K562 (cell line): Measurements from ENCODE around the gene B3GAT2. TPM values are rescaled to one million over a fixed set of nuclear protein-coding genes. Genes with fewer than 3 reads are reported as not detected.

ENCODE experiments used
- BCL6 ChIP-seq: fragments of 250-450 bp; sonication (Bioruptor Pico); IDR thresholded peaks from 2 replicates; pipeline ENCODE4 v1.4.0; 2020
- CHCHD3 ChIP-seq: fragments of 250-450 bp; sonication (Bioruptor Pico); IDR thresholded peaks from 2 replicates; pipeline ENCODE4 v2.1.2; 2022; ENCODE audit warnings: mild to moderate bottlenecking
- CREBBP ChIP-seq: IDR thresholded peaks from one replicate; pipeline ENCODE4 v1.6.1; 2012; ENCODE audit warnings: low read depth, mild to moderate bottlenecking, control low read depth, inconsistent platforms, low read length
- ESRRB ChIP-seq: fragments of 250-450 bp; sonication (Bioruptor Pico); IDR thresholded peaks from 2 replicates; pipeline ENCODE4 v1.5.0; 2020; ENCODE audit warnings: mild to moderate bottlenecking, moderate library complexity, borderline replicate concordance
- GTF2B ChIP-seq: IDR thresholded peaks from 2 replicates; pipeline ENCODE4 v1.6.1; 2011; ENCODE audit not compliant: insufficient read length; ENCODE audit errors: extremely low read depth
- HSF4 ChIP-seq: fragments of 250-450 bp; sonication (Bioruptor Pico); IDR thresholded peaks from 2 replicates; pipeline ENCODE4 v2.1.2; 2022; ENCODE audit warnings: mild to moderate bottlenecking, moderate library complexity, borderline replicate concordance
- NUFIP1 ChIP-seq: fragments of 450-650 bp; IDR thresholded peaks from 2 replicates; pipeline ENCODE4 v1.6.1; 2018; ENCODE audit not compliant: partially characterized antibody
- TARDBP ChIP-seq: fragments of 450-650 bp; IDR thresholded peaks from 2 replicates; pipeline ENCODE4 v1.6.1; 2016
- TCF7L2 ChIP-seq: fragments of 150-350 bp; IDR thresholded peaks from 2 replicates; pipeline ENCODE4 v1.6.1; 2016; ENCODE audit warnings: low read depth, mild to moderate bottlenecking, low read length, moderate library complexity
- THRAP3 ChIP-seq: fragments of 450-650 bp; IDR thresholded peaks from 2 replicates; pipeline ENCODE4 v1.6.1; 2016; ENCODE audit warnings: mild to moderate bottlenecking, inconsistent platforms, borderline replicate concordance
- ZNF57 ChIP-seq: fragments of 450-650 bp; formaldehyde crosslinking; IDR thresholded peaks from 2 replicates; pipeline ENCODE4 v1.4.0; 2020; ENCODE audit warnings: mild to moderate bottlenecking, moderate library complexity
- ZNF778 ChIP-seq: fragments of 450-650 bp; formaldehyde crosslinking; IDR thresholded peaks from 2 replicates; pipeline ENCODE4 v1.4.0; 2020; ENCODE audit warnings: mild to moderate bottlenecking, moderate library complexity
- polyA plus RNA-seq, 8 experiments: library from polyadenylated mRNA; depleted of rRNA in 4 of 8; stranded (reverse) in 5 of 8; unstranded in 3 of 8; fragments of >200 nt; fragmentation: Nextera tagmentation in 2 of 8; fragmentation: Illumina TruSeq in 1 of 8; extraction: Ambion mirVana in 2 of 8; extraction: Trizol in 1 of 8; gene quantifications; 2 replicates each; pipeline versions ENCODE4 v1.2.1 to v1.2.3, GENCODE V29; 2011 to 2014; ENCODE audit warnings: inconsistent platforms in 1 of 8, missing spikeins in 1 of 8
- total RNA-seq, 7 experiments: library from RNA; depleted of rRNA in 6 of 7; stranded (reverse); fragments of >200 nt in 6 of 7; fragmentation: Illumina TruSeq in 2 of 7; extraction: Trizol in 2 of 7; gene quantifications; 2 replicates each; pipeline versions ENCODE4 v1.2.1 to v1.2.3, GENCODE V29; 2011 to 2021; ENCODE audit warnings: low replicate concordance in 1 of 7
- TF ChIP-seq, protein P1 (sequence below): fragments of 200-600 bp; sonication (generic); IDR thresholded peaks from one replicate; pipeline ENCODE4 v1.6.1; 2012; ENCODE audit warnings: mild to moderate bottlenecking, low read depth, low read length, inconsistent platforms
- TF ChIP-seq, protein P2 (sequence below): sonication (generic); formaldehyde crosslinking; IDR thresholded peaks from 2 replicates; pipeline ENCODE4 v1.8.1; 2023; ENCODE audit warnings: mild to moderate bottlenecking, missing genetic modification reagents
- TF ChIP-seq, protein P3 (sequence below): fragments of 450-650 bp; formaldehyde crosslinking; IDR thresholded peaks from 2 replicates; pipeline ENCODE4 v1.4.0; 2020; ENCODE audit warnings: mild to moderate bottlenecking, moderate library complexity

B3GAT2 gene
- total and polyA plus RNA-seq, 9 of the 15 experiments (the other 6 are each of a cell fraction or from before 2014, with no cell fraction given): 0.01 to 0.43 (median 0.04) TPM; not detected in 4

DNA sequence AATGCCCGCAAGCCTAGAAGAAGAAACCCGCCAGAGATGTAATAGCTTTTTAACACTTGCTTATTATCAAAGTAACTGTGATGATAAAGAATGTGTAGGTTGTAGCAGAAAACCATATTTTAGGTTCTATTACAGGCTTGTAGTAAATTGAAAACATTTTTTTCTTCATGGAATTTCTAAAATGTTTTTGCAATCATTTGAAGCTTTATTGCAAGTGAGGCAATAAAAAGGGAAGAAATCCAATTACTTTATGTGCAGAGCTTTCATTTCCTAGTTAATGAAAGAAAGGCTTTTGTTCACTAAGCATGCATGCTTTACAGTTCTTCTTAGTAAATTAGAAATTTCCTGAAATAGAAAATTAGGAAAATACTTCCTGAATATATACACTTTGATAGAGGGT is 135.1 kb downstream of the B3GAT2 start (continued):
- TF ChIP-seq, protein P1, sequence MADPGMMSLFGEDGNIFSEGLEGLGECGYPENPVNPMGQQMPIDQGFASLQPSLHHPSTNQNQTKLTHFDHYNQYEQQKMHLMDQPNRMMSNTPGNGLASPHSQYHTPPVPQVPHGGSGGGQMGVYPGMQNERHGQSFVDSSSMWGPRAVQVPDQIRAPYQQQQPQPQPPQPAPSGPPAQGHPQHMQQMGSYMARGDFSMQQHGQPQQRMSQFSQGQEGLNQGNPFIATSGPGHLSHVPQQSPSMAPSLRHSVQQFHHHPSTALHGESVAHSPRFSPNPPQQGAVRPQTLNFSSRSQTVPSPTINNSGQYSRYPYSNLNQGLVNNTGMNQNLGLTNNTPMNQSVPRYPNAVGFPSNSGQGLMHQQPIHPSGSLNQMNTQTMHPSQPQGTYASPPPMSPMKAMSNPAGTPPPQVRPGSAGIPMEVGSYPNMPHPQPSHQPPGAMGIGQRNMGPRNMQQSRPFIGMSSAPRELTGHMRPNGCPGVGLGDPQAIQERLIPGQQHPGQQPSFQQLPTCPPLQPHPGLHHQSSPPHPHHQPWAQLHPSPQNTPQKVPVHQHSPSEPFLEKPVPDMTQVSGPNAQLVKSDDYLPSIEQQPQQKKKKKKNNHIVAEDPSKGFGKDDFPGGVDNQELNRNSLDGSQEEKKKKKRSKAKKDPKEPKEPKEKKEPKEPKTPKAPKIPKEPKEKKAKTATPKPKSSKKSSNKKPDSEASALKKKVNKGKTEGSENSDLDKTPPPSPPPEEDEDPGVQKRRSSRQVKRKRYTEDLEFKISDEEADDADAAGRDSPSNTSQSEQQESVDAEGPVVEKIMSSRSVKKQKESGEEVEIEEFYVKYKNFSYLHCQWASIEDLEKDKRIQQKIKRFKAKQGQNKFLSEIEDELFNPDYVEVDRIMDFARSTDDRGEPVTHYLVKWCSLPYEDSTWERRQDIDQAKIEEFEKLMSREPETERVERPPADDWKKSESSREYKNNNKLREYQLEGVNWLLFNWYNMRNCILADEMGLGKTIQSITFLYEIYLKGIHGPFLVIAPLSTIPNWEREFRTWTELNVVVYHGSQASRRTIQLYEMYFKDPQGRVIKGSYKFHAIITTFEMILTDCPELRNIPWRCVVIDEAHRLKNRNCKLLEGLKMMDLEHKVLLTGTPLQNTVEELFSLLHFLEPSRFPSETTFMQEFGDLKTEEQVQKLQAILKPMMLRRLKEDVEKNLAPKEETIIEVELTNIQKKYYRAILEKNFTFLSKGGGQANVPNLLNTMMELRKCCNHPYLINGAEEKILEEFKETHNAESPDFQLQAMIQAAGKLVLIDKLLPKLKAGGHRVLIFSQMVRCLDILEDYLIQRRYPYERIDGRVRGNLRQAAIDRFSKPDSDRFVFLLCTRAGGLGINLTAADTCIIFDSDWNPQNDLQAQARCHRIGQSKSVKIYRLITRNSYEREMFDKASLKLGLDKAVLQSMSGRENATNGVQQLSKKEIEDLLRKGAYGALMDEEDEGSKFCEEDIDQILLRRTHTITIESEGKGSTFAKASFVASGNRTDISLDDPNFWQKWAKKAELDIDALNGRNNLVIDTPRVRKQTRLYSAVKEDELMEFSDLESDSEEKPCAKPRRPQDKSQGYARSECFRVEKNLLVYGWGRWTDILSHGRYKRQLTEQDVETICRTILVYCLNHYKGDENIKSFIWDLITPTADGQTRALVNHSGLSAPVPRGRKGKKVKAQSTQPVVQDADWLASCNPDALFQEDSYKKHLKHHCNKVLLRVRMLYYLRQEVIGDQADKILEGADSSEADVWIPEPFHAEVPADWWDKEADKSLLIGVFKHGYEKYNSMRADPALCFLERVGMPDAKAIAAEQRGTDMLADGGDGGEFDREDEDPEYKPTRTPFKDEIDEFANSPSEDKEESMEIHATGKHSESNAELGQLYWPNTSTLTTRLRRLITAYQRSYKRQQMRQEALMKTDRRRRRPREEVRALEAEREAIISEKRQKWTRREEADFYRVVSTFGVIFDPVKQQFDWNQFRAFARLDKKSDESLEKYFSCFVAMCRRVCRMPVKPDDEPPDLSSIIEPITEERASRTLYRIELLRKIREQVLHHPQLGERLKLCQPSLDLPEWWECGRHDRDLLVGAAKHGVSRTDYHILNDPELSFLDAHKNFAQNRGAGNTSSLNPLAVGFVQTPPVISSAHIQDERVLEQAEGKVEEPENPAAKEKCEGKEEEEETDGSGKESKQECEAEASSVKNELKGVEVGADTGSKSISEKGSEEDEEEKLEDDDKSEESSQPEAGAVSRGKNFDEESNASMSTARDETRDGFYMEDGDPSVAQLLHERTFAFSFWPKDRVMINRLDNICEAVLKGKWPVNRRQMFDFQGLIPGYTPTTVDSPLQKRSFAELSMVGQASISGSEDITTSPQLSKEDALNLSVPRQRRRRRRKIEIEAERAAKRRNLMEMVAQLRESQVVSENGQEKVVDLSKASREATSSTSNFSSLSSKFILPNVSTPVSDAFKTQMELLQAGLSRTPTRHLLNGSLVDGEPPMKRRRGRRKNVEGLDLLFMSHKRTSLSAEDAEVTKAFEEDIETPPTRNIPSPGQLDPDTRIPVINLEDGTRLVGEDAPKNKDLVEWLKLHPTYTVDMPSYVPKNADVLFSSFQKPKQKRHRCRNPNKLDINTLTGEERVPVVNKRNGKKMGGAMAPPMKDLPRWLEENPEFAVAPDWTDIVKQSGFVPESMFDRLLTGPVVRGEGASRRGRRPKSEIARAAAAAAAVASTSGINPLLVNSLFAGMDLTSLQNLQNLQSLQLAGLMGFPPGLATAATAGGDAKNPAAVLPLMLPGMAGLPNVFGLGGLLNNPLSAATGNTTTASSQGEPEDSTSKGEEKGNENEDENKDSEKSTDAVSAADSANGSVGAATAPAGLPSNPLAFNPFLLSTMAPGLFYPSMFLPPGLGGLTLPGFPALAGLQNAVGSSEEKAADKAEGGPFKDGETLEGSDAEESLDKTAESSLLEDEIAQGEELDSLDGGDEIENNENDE: no peak
- TF ChIP-seq ZNF778 (no peak), NUFIP1 (no peak), THRAP3 (no peak), CHCHD3 (CRISPR knock-in tag) (no peak), TARDBP (no peak), CREBBP (no peak), ZNF57 (no peak), ESRRB (CRISPR knock-in tag) (no peak), GTF2B (no peak), HSF4 (CRISPR knock-in tag) (no peak), TCF7L2 (no peak), BCL6 (CRISPR knock-in tag) (no peak)
- TF ChIP-seq, protein P2, sequence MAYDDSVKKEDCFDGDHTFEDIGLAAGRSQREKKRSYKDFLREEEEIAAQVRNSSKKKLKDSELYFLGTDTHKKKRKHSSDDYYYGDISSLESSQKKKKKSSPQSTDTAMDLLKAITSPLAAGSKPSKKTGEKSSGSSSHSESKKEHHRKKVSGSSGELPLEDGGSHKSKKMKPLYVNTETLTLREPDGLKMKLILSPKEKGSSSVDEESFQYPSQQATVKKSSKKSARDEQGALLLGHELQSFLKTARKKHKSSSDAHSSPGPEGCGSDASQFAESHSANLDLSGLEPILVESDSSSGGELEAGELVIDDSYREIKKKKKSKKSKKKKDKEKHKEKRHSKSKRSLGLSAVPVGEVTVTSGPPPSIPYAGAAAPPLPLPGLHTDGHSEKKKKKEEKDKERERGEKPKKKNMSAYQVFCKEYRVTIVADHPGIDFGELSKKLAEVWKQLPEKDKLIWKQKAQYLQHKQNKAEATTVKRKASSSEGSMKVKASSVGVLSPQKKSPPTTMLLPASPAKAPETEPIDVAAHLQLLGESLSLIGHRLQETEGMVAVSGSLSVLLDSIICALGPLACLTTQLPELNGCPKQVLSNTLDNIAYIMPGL (CRISPR knock-in tag): no peak
- TF ChIP-seq, protein P3, sequence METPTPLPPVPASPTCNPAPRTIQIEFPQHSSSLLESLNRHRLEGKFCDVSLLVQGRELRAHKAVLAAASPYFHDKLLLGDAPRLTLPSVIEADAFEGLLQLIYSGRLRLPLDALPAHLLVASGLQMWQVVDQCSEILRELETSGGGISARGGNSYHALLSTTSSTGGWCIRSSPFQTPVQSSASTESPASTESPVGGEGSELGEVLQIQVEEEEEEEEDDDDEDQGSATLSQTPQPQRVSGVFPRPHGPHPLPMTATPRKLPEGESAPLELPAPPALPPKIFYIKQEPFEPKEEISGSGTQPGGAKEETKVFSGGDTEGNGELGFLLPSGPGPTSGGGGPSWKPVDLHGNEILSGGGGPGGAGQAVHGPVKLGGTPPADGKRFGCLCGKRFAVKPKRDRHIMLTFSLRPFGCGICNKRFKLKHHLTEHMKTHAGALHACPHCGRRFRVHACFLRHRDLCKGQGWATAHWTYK: no peak
